Stimulated activated CD8-positive, alpha-beta memory T cell treated with anti-CD3 and anti-CD28 coated beads, Interleukin-4, amount 100 ng/mL, for 1 hour (primary cell): ENCODE results near the gene MYH6.
"Not testable (repeated sequence)": the region's sequence is repeated elsewhere in the genome, so short reads cannot be mapped to it uniquely, and the experiment has no call there.

ENCODE experiments used
- DNase-seq, 2 donors: peaks; one replicate each; pipeline ENCODE4 v3.0.0-alpha.2; 2020; ENCODE audit warnings: low read depth in 2 of 2, low spot score in 1 of 2

Gene MYH6

GRCh38 chr14:23415821-23416778, 8.0 kb upstream of the MYH6 start:
- DNase-seq = no peak

GRCh38 chr14:23414906-23415820, 7.1 kb upstream of the MYH6 start:
- DNase-seq = no peak

GRCh38 chr14:23414254-23414653, 6.2 kb upstream of the MYH6 start:
- no peak for DNase-seq

GRCh38 chr14:23413681-23414080, 5.6 kb upstream of the MYH6 start:
- no peak for DNase-seq

- DNase-seq = no peak
These were observed 3.8 kb upstream of the MYH6 start for GRCh38 chr14:23411563-23412525.

GRCh38 chr14:23409966-23410635, 2.0 kb upstream of the MYH6 start:
- no peak for DNase-seq

GRCh38 chr14:23409475-23409874, 1.4 kb upstream of the MYH6 start:
- no peak for DNase-seq

- DNase-seq = no peak
These were observed 196 bp upstream of the MYH6 start for GRCh38 chr14:23408307-23408630.

- no peak for DNase-seq
These were observed 1.2 kb downstream of the MYH6 start for GRCh38 chr14:23406725-23407355.

- no peak for DNase-seq
These were observed 1.8 kb downstream of the MYH6 start for GRCh38 chr14:23406244-23406643.

GRCh38 chr14:23405516-23406025, 2.5 kb downstream of the MYH6 start:
- no peak for DNase-seq

- no peak for DNase-seq
These were observed 3.0 kb downstream of the MYH6 start for GRCh38 chr14:23405096-23405495.

GRCh38 chr14:23404331-23404900, 3.7 kb downstream of the MYH6 start:
- no peak for DNase-seq

GRCh38 chr14:23403908-23404307, 4.2 kb downstream of the MYH6 start:
- DNase-seq = no peak

GRCh38 chr14:23403139-23403438, 5.0 kb downstream of the MYH6 start:
- no peak for DNase-seq

GRCh38 chr14:23402296-23403138, 5.6 kb downstream of the MYH6 start:
- DNase-seq = no peak

GRCh38 chr14:23401291-23401690, 6.8 kb downstream of the MYH6 start:
- no peak for DNase-seq

- not testable (repeated sequence) for DNase-seq
These were observed 7.5 kb downstream of the MYH6 start for GRCh38 chr14:23400496-23401149.
